NCI-H1105 treated with DMSO at 0.1 percent for 48 hours (cell line): ENCODE measurements around the gene NDUFAB1.
"Not testable (repeated sequence)": the region's sequence is repeated elsewhere in the genome, so short reads cannot be mapped to it uniquely, and the experiment has no call there.

Experiments
- DNase-seq: peaks from one replicate; lab custom pipeline; 2025; lab: John Stamatoyannopoulos, UW

NDUFAB1 gene

DNA sequence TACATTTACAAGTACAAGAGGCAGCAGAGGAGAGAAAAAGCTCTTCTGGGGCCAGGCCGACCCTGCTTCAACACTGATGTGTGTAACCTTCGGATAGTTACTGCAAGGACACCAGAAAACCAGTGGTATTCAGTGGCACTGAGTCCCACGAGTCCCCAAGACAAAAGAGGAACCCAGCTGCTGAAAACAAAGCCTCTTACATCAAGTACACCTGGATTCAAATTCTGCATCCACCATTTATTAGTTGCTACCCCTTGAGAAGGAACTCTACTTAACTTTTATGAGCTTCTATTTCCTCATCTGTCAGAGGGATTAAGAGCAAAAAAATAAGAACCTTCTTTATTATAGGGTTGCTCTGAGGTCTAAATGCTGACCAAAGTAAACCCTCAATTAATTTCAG lies 41.6 kb downstream of the NDUFAB1 start:
- DNase-seq: no peak

DNA sequence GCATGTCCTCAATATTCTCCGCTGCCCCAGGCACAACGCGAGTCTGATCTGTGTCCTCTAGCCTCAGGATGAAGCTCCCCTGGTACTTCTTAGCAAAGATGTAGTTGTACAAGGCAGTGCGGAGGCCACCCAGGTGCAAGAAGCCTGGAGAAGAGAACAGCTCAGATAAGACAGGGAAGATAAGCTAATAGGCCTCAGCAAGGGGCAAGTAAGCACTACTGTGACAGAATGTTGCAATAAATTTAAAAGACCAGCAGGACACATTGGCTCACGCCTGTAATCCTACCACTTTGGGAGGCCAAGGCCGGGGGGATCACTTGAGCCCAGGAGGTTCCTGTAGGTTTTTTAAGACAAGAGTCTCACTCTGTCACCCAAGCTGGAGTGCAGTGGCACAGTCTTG lies 44.0 kb downstream of the NDUFAB1 start:
- DNase-seq: no peak

- DNase-seq: no peak
Measured at GRCh38 chr16:23549938-23550337, 46.2 kb downstream of the NDUFAB1 start.

DNA sequence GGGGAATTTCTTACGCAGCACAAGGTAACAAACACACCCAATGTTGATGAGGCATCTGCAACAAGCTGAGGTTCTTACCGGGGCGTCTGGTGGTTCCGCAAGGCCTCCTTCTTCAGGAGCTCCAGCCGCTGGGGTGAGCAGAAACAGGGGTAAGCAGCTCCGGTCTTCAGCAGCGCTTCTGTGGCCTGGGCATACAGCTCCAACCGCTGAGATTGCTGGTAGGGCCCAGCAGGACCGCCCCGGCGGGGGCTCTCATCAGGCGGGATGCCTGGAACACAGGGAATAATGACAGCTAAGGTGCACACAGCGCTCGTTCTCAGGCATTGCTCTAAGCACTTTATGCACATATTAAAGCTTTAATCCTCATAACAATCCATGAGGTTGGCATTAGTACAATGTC lies 51.7 kb downstream of the NDUFAB1 start:
- DNase-seq: no peak

GRCh38 chr16:23540817-23541178 lies 55.3 kb downstream of the NDUFAB1 start:
- DNase-seq: not testable (repeated sequence)

- no peak for DNase-seq
Measured at GRCh38 chr16:23539984-23540816, 55.9 kb downstream of the NDUFAB1 start.

DNA sequence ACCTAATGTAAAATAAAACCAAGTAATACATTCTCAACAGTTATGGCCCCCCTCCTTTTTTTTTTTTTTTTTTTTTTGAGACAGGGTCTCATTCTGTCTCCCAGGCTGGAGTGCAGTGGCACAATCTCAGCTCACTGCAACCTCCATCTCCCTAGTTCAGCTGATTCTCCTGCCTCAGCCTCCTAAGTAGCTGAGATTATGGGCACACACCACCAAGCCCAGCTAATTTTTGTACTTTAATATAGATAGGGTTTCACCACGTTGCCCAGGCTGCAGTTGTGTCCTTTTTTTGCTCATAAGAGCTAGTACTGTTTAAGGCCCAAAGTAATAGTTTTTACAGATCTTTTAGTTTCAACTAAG lies 57.2 kb downstream of the NDUFAB1 start:
- no peak for DNase-seq

DNA sequence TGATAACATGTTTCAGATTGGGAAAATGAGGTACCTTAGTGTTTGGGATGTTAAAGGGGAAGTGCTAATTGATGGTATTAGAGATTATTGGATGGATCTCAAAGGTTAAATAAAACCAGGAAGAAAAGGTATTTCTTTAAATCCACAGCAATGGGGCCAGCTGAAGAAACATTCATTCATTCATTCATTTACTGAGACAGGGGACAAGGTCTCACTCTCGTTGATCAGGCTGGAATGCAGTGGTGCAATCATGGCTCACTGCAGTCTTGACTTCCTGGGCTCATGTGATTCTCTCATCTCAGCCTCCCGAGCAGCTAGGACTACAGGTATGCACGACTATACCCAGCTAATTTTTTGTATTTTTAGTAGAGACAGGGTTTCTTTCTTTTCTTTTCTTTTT lies 58.7 kb downstream of the NDUFAB1 start:
- no peak for DNase-seq

DNA sequence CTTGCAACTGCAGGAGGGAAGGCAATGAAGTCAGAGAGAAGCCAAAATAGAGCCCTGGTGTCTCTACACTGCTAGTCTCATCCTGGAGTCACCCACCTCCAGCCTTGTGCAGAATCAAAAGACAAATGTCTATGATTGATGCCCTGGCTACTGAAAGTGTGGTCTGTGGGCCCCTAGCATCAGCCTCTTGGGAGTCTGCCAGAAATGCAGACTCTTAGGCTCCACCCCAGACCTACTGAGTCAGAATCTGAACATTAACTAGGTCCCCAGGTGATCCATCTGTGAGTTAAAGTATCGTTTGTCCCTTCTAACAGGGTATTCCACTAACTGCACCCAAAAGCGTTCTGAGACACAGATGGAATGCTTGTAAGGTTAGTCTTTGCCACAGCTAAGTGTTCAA lies 60.2 kb downstream of the NDUFAB1 start:
- no peak for DNase-seq

- DNase-seq: no peak
Measured at GRCh38 chr16:23534868-23535860, 61.0 kb downstream of the NDUFAB1 start.

- DNase-seq: no peak
Measured at GRCh38 chr16:23532448-23532847, 63.7 kb downstream of the NDUFAB1 start.
